Measurements from ENCODE around the gene RAB10.
"Not testable (repeated sequence)": the region's sequence is repeated elsewhere in the genome, so short reads cannot be mapped to it uniquely, and the experiment has no call there.

RAB10 gene

GRCh38 chr2:26095758-26096157 lies 61.9 kb downstream of the RAB10 start:
- no peak overlapping the region for H3K27ac ChIP-seq (ENCODE audit: low read depth, low read length)
- no peaks in the 10 kb centered on the region for H3K27me3 ChIP-seq (ENCODE audit: control insufficient read depth, insufficient read depth, low read length)
- peaks cover 9% of the 10 kb centered on the region; the same call in 1 of the 2 replicates for H3K4me1 ChIP-seq (ENCODE audit: control insufficient read depth, insufficient read depth, low read length)
- no peaks in the 10 kb centered on the region for H3K9me3 ChIP-seq (ENCODE audit: control insufficient read depth, insufficient read depth, low read depth, low read length)
- H3K9ac ChIP-seq (ENCODE audit: low read length), result no peak overlapping the region
- H3K4me3 ChIP-seq (ENCODE audit: low read depth, low read length), result no peak overlapping the region
- H3K36me3 ChIP-seq (ENCODE audit: control insufficient read depth, insufficient read depth, low read length), result peaks cover 23% of the 10 kb centered on the region

- Histone ChIP-seq H3K27ac (ENCODE audit: low read depth, low read length) (no peak overlapping the region), H3K9ac (ENCODE audit: low read length) (no peak overlapping the region), H3K9me3 (ENCODE audit: control insufficient read depth, insufficient read depth, low read depth, low read length) (peaks cover 10% of the 10 kb centered on the region; the same call in 1 of the 2 replicates), H3K27me3 (ENCODE audit: control insufficient read depth, insufficient read depth, low read length) (no peaks in the 10 kb centered on the region), H3K4me1 (ENCODE audit: control insufficient read depth, insufficient read depth, low read length) (peaks cover 5% of the 10 kb centered on the region; the same call in 1 of the 2 replicates), H3K36me3 (ENCODE audit: control insufficient read depth, insufficient read depth, low read length) (peaks cover 45% of the 10 kb centered on the region), H3K4me3 (ENCODE audit: low read depth, low read length) (no peak overlapping the region)
These were observed 66.0 kb downstream of the RAB10 start for GRCh38 chr2:26099933-26100332.

GRCh38 chr2:26100384-26100783 lies 66.5 kb downstream of the RAB10 start:
- peaks cover 49% of the 10 kb centered on the region for H3K36me3 ChIP-seq (ENCODE audit: control insufficient read depth, insufficient read depth, low read length)
- peaks cover 5% of the 10 kb centered on the region; the same call in 1 of the 2 replicates for H3K4me1 ChIP-seq (ENCODE audit: control insufficient read depth, insufficient read depth, low read length)
- H3K9me3 ChIP-seq (ENCODE audit: control insufficient read depth, insufficient read depth, low read depth, low read length), result peaks cover 10% of the 10 kb centered on the region; the same call in 1 of the 2 replicates
- H3K4me3 ChIP-seq (ENCODE audit: low read depth, low read length), result no peak overlapping the region
- no peak overlapping the region for H3K9ac ChIP-seq (ENCODE audit: low read length)
- H3K27me3 ChIP-seq (ENCODE audit: control insufficient read depth, insufficient read depth, low read length), result no peaks in the 10 kb centered on the region
- H3K27ac ChIP-seq (ENCODE audit: low read depth, low read length), result no peak overlapping the region

DNA sequence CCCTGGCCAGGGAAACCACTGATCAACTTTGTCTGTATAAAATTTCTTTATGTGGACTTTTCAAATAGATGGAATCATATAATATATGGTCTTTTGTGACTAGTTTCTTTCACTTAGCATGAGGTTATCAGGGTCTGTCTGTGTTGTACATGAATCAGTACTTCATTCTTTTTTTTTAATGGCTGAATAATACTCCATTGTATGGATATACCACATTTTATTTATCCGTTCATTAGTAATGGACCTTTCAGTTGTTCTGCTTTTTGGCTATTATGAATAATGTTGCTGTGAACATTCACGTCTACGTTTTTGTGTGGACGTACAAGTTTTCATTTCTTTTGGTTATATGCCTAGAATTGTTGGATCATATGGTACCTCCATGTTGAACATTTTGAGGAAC lies 69.9 kb downstream of the RAB10 start:
- H3K27ac ChIP-seq (ENCODE audit: low read depth, low read length), result no peak overlapping the region
- H3K9ac ChIP-seq (ENCODE audit: low read length), result no peak overlapping the region
- peaks cover 10% of the 10 kb centered on the region; the same call in 1 of the 2 replicates for H3K9me3 ChIP-seq (ENCODE audit: control insufficient read depth, insufficient read depth, low read depth, low read length)
- no peaks in the 10 kb centered on the region for H3K4me1 ChIP-seq (ENCODE audit: control insufficient read depth, insufficient read depth, low read length)
- no peaks in the 10 kb centered on the region for H3K27me3 ChIP-seq (ENCODE audit: control insufficient read depth, insufficient read depth, low read length)
- H3K4me3 ChIP-seq (ENCODE audit: low read depth, low read length), result no peak overlapping the region
- H3K36me3 ChIP-seq (ENCODE audit: control insufficient read depth, insufficient read depth, low read length), result peaks cover 53% of the 10 kb centered on the region

GRCh38 chr2:26108701-26109100 lies 74.8 kb downstream of the RAB10 start:
- H3K9me3 ChIP-seq (ENCODE audit: control insufficient read depth, insufficient read depth, low read depth, low read length); H3K27ac ChIP-seq (ENCODE audit: low read depth, low read length); H3K4me3 ChIP-seq (ENCODE audit: low read depth, low read length); H3K4me1 ChIP-seq (ENCODE audit: control insufficient read depth, insufficient read depth, low read length); H3K27me3 ChIP-seq (ENCODE audit: control insufficient read depth, insufficient read depth, low read length); H3K9ac ChIP-seq (ENCODE audit: low read length): not testable (repeated sequence)
- H3K36me3 ChIP-seq (ENCODE audit: control insufficient read depth, insufficient read depth, low read length), result peaks cover 54% of the 10 kb centered on the region

GRCh38 chr2:26112201-26112600 lies 78.3 kb downstream of the RAB10 start:
- H3K9me3 ChIP-seq (ENCODE audit: control insufficient read depth, insufficient read depth, low read depth, low read length), result no peaks in the 10 kb centered on the region
- no peaks in the 10 kb centered on the region for H3K27me3 ChIP-seq (ENCODE audit: control insufficient read depth, insufficient read depth, low read length)
- H3K4me1 ChIP-seq (ENCODE audit: control insufficient read depth, insufficient read depth, low read length), result no peaks in the 10 kb centered on the region
- H3K4me3 ChIP-seq (ENCODE audit: low read depth, low read length), result no peak overlapping the region
- H3K9ac ChIP-seq (ENCODE audit: low read length), result no peak overlapping the region
- H3K27ac ChIP-seq (ENCODE audit: low read depth, low read length), result no peak overlapping the region
- peaks cover 49% of the 10 kb centered on the region for H3K36me3 ChIP-seq (ENCODE audit: control insufficient read depth, insufficient read depth, low read length)

DNA sequence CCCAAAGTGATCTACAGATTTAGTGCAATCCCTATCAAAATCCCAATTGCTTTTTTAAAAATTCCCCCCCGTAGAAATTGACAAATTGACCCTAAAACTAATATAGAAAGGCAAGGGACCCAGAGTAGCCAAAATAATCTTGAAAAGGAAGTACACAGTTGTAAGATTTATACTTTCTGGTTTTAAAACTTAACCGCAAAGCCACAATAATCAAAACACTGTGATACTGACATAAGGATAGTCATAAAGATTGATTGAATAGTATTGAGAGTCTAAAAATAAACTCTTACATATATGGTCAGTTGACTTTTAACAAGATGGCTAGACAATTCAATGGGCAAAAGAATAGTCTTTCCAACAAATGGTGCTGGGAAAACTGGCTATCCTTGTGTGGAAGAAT lies 80.3 kb downstream of the RAB10 start:
- H3K27me3 ChIP-seq (ENCODE audit: control insufficient read depth, insufficient read depth, low read length), result no peaks in the 10 kb centered on the region
- no peak overlapping the region for H3K4me3 ChIP-seq (ENCODE audit: low read depth, low read length)
- H3K36me3 ChIP-seq (ENCODE audit: control insufficient read depth, insufficient read depth, low read length), result peaks cover 50% of the 10 kb centered on the region
- no peak overlapping the region for H3K27ac ChIP-seq (ENCODE audit: low read depth, low read length)
- no peaks in the 10 kb centered on the region for H3K4me1 ChIP-seq (ENCODE audit: control insufficient read depth, insufficient read depth, low read length)
- no peak overlapping the region for H3K9ac ChIP-seq (ENCODE audit: low read length)
- H3K9me3 ChIP-seq (ENCODE audit: control insufficient read depth, insufficient read depth, low read depth, low read length), result no peaks in the 10 kb centered on the region

DNA sequence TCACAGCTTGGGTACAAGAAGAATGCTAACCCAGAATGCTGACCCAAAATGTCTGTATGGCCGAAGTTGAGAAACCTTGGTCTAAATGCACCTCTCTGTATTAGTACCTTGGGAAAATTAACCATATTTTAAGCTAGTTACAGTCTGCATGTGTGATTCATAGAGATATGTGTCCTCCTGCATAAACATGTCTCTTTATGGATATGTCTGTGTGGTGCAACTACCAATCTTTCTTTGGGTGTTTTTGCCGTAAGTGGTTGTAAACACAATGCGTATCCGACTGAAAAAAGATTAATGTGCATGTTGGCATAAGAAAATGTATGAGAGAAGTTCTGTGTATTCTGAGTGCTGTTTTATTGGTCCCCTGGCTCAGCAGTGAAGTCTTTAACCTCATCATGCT lies 84.8 kb downstream of the RAB10 start:
- no peak overlapping the region for H3K4me3 ChIP-seq (ENCODE audit: low read depth, low read length)
- peaks cover 24% of the 10 kb centered on the region for H3K36me3 ChIP-seq (ENCODE audit: control insufficient read depth, insufficient read depth, low read length)
- no peaks in the 10 kb centered on the region for H3K4me1 ChIP-seq (ENCODE audit: control insufficient read depth, insufficient read depth, low read length)
- no peak overlapping the region for H3K9ac ChIP-seq (ENCODE audit: low read length)
- no peaks in the 10 kb centered on the region for H3K27me3 ChIP-seq (ENCODE audit: control insufficient read depth, insufficient read depth, low read length)
- H3K27ac ChIP-seq (ENCODE audit: low read depth, low read length), result no peak overlapping the region
- H3K9me3 ChIP-seq (ENCODE audit: control insufficient read depth, insufficient read depth, low read depth, low read length), result no peaks in the 10 kb centered on the region

DNA sequence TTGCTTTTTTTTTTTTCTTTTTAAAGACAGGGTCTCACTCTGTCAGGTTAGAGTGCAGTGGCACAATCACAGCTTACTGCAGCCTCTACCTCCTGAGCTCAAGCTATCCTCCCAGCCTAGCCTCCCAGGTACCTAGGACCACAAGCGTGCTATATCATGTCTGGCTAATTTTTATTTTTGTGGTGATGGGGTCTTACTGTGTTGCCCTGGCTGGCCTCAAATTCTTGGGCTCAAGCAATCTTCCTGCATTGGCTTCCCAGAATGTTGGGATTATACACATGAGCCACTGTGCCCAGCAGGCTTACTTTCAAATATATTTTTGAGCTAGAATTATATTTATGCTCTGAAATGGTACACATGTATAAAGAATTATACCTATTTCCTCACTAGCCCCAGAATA lies 85.6 kb downstream of the RAB10 start:
- Histone ChIP-seq H3K4me3 (ENCODE audit: low read depth, low read length) (no peak overlapping the region), H3K4me1 (ENCODE audit: control insufficient read depth, insufficient read depth, low read length) (no peaks in the 10 kb centered on the region), H3K36me3 (ENCODE audit: control insufficient read depth, insufficient read depth, low read length) (peaks cover 20% of the 10 kb centered on the region), H3K27ac (ENCODE audit: low read depth, low read length) (no peak overlapping the region), H3K27me3 (ENCODE audit: control insufficient read depth, insufficient read depth, low read length) (no peaks in the 10 kb centered on the region), H3K9ac (ENCODE audit: low read length) (no peak overlapping the region), H3K9me3 (ENCODE audit: control insufficient read depth, insufficient read depth, low read depth, low read length) (no peaks in the 10 kb centered on the region)

DNA sequence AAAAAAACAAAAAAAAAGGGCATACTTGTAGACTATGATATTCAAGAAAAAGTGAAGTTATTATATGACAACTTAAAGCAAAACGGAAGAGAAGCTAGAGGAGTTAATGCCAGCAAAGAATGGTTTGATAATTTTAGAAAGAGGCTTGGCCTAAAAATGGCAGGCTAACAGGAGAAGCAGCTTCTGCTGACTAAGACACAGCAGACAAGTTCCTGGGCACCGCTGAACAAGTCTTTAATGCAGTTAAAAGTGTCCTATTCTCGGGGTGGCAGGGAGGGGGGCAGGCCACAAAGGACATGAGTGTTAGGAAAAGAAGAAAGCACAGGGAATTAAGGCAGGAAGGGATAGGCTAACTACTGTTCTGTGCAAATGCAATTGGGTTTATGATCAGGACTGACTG lies 88.7 kb downstream of the RAB10 start:
- Histone ChIP-seq H3K4me1 (ENCODE audit: control insufficient read depth, insufficient read depth, low read length) (no peaks in the 10 kb centered on the region; the same call in 1 of the 2 replicates), H3K4me3 (ENCODE audit: low read depth, low read length) (no peak overlapping the region), H3K27ac (ENCODE audit: low read depth, low read length) (no peak overlapping the region), H3K9me3 (ENCODE audit: control insufficient read depth, insufficient read depth, low read depth, low read length) (no peaks in the 10 kb centered on the region), H3K27me3 (ENCODE audit: control insufficient read depth, insufficient read depth, low read length) (no peaks in the 10 kb centered on the region), H3K9ac (ENCODE audit: low read length) (no peak overlapping the region), H3K36me3 (ENCODE audit: control insufficient read depth, insufficient read depth, low read length) (peaks cover 18% of the 10 kb centered on the region)

GRCh38 chr2:26123426-26123825 lies 89.5 kb downstream of the RAB10 start:
- H3K27me3 ChIP-seq (ENCODE audit: control insufficient read depth, insufficient read depth, low read length), result no peaks in the 10 kb centered on the region
- no peak overlapping the region for H3K9ac ChIP-seq (ENCODE audit: low read length)
- H3K36me3 ChIP-seq (ENCODE audit: control insufficient read depth, insufficient read depth, low read length), result peaks cover 25% of the 10 kb centered on the region
- no peak overlapping the region for H3K27ac ChIP-seq (ENCODE audit: low read depth, low read length)
- H3K4me3 ChIP-seq (ENCODE audit: low read depth, low read length), result no peak overlapping the region
- H3K4me1 ChIP-seq (ENCODE audit: control insufficient read depth, insufficient read depth, low read length), result no peaks in the 10 kb centered on the region; the same call in none of the 2 replicates
- no peaks in the 10 kb centered on the region for H3K9me3 ChIP-seq (ENCODE audit: control insufficient read depth, insufficient read depth, low read depth, low read length)

GRCh38 chr2:26126074-26126473 lies 92.2 kb downstream of the RAB10 start:
- Histone ChIP-seq H3K27me3 (ENCODE audit: control insufficient read depth, insufficient read depth, low read length) (no peaks in the 10 kb centered on the region), H3K27ac (ENCODE audit: low read depth, low read length) (no peak overlapping the region), H3K9me3 (ENCODE audit: control insufficient read depth, insufficient read depth, low read depth, low read length) (no peaks in the 10 kb centered on the region), H3K36me3 (ENCODE audit: control insufficient read depth, insufficient read depth, low read length) (peaks cover 29% of the 10 kb centered on the region), H3K4me1 (ENCODE audit: control insufficient read depth, insufficient read depth, low read length) (no peaks in the 10 kb centered on the region; the same call in none of the 2 replicates), H3K4me3 (ENCODE audit: low read depth, low read length) (no peak overlapping the region), H3K9ac (ENCODE audit: low read length) (no peak overlapping the region)

Data from HUES6 (cell line).